IPS-NIHi7 (cell line): ENCODE data around the gene RALGDS.

ENCODE experiments used
- DNase-seq: peaks from one replicate; pipeline ENCODE4 v3.0.0; 2012; ENCODE audit warnings: mixed read lengths; ENCODE audit errors: extremely low spot score

RALGDS gene

DNA sequence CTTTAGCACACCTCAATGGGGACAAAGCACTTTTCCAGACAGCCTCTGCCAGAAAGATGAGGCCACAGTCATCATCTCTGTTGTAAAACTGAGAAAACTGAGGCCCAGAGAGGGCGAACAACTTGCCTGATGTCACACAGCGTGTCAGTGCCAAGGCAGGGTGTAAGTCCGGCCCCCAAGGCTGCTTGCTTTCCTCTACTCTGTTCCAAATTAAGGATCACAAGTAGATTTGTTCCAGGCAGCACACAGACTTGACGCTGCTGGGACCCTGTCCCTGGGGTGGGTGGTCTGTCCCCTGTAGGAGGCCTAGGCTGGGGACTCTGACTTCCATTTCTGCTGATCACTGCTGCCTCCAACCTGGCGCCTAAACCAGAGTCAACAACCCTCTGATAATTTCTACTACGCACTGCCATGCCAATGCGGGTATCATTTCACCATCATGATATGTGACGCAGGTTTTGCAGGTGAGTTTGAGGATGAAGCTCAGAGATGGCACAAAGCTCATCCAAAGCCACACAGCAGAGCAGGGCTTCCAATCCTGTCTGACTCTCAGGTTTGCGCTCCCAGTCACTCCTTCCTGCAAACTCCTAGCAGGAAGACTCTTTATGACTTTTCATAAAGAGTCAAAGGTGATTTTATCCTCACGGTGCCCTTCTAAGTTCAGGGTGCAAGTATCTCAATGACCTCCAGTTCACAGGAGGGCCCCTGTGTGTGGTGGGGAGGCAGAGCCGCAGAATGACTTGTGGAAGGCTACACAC lies 13.5 kb upstream of the RALGDS start:
- no peak for DNase-seq

DNA sequence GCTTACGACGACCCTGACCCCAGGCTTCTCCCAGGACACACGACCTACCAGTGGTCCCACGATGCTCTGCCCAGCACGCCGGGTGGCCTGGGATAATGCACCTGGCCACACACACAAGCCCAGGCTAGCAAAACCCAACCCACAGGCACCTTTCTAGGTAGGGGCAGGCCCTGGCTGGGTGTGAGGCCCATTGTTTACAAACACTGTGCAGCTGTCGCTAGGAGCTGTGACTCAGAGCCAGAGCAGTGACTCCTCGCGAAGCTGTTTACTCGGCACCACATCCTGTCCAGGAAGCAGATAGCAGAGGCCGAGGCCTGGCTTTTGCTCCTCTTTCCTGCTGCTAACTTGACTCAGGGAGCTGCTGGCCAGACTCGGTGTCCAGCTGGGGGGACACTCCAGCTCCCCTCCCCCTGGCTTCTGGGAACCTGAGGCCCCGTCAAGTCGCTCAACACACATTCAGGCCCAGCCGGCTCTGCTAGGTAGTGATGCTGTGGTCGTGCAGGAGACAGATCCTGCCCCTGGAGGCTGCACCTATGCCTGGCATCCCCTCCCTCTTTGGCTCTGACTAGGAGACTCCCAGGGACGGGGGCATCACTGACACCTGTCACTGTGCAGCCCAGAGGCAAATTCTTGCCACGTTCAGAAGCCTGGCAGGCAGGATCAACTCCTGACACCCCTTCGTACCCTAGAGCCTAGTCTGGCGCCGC lies 12.8 kb upstream of the RALGDS start:
- peak; percentile 76 for DNase-seq

GRCh38 chr9:133132174-133132573 lies 11.1 kb upstream of the RALGDS start:
- DNase-seq: no peak

GRCh38 chr9:133131506-133131905 lies 10.5 kb upstream of the RALGDS start:
- no peak for DNase-seq

GRCh38 chr9:133130685-133131244 lies 9.7 kb upstream of the RALGDS start:
- no peak for DNase-seq

DNA sequence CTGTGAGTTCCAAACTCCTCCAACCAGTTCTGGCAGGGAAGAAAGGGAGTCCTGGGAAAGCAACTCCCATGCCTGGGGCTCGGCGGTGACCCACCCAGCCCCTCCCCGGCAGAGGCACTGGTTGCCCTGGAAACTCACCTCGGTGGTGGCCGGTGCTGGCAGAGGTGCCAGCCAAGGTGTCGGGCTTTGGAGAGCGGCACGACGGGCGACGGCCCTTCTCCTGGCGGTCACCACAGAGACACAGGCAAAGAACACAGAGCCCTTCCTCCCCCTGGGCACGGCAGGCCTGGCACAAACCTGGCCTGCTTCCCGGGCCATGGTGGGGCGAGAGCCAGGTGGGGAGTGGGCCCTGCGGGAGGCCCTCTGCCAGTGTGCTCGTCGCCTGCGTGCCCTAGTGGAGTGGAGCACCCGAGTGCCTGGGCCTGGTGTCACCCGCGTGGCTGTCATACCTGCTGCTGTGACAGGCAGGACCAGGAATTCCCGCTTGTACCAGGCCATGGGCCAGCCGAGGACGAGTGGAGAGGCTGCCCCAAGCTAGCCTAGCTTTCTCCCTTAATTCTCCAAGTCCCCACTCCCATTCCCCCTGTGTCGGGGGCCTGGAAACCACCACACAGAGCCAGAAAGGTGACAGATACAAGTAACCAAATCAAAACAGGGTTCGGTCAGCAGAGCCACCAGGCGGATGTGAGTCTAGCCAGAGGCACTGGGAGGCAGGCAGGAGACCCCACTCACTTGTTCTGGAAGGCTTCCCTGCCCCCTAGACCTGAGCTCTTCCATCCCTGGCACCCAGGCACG lies 8.2 kb upstream of the RALGDS start:
- no peak for DNase-seq

DNA sequence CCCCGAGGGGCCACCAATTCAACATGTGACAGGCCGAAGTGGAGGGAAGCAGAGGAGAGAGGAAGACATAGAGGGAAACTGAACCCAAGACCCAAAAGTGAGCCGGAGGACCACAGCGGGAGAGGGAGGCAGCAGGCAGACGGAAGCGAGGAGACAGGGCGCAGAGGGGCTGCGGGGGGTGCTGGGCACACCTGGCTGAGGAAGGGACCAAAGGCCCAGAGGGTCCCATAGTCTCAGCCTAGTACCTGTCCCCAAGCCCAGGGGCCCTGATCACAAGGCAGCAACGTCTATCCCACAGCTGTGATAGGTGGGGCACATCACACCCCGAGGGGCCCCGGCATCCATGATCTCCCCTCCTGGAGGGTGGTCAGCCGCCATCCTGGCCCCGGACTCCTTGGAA lies 7.1 kb upstream of the RALGDS start:
- DNase-seq: no peak

GRCh38 chr9:133127340-133127981 lies 6.4 kb upstream of the RALGDS start:
- DNase-seq: no peak

DNA sequence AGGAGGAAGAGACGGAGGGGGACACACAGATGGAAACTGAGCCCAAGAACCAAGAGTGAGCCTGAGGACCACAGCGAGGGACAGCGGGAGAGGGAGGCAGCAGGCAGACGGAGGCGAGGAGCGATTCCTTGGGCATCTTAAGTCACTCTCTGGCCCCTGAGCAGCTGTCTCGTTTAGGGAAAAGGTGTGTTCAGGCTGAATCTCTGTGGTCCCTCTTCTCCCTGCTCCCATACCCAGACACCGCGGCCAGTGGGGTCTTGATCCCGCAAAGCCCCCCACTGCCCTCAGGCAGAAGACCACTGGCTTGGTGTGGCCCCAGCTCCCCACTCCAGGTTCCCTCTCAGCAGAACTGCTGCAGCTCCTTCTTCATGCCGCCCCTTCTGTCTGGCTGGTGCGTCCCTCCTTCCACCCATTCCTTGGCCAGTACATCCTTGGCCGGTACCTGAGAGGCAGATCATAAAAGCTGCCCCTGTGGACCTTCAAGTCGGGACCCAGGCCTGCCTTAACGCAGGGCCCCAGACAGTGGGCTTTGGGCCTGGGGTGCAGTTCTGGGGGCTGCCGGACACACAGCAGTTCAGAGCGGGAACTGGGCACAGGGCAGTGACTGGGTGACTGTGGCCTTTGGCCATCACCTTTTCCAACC lies 5.8 kb upstream of the RALGDS start:
- no peak for DNase-seq

DNA sequence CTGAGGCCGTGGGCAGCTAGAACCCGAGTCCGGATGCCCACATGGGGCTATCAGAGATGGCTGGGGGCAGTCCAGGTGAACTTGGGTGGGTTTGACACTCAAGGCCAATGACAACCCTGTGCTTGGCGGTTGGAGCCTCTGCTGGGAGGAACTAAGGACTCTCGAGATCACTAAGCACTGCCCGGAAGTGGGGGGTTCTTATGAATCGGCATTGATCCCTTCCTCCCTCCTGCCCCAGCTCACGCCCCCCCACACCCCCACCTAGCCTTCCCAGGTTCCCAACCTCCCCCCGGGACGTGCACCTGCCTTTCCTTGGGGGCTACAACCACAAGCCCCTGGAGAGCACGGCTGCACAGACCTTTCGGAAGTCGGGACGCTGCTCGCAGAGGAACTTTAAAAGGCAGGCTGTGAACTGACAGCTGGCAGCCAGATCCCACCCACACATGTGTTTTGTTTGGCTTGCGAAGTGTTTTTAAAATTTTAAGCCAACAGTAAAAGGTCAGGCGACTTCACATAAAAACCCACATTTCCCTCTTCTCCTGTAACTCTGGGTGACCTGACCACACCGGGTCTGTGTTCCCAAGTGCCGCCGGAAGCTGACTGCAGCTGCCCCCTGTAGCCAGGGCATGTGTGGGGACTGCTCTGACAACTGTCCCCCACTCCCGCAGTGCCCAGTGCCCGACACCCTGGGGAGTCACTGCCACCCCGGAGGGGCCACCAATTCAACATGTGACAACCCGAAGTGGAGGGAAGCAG lies 5.1 kb upstream of the RALGDS start:
- no peak for DNase-seq

DNA sequence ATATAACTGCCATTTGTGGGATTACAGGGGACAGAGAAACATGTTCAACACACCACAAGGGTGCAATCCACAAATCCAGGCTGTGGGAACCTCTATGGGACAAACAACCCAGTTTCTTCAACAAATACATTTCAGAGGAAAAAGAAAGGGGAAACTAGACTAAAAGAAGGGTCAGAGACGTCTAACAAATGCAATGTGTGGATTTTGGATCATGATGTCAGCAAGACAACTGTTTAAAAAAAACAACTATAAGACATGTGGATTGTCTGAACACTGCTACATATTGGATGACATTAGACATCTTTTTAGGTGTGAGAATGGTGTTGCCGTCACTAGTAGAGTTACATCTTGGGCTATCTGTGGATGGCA lies 3.9 kb upstream of the RALGDS start:
- no peak for DNase-seq

- no peak for DNase-seq
These were observed 3.3 kb upstream of the RALGDS start for GRCh38 chr9:133124123-133124906.

GRCh38 chr9:133122935-133123611 lies 2.0 kb upstream of the RALGDS start:
- DNase-seq: no peak

- DNase-seq: no peak
These were observed 1.5 kb upstream of the RALGDS start for GRCh38 chr9:133122605-133122934.

DNA sequence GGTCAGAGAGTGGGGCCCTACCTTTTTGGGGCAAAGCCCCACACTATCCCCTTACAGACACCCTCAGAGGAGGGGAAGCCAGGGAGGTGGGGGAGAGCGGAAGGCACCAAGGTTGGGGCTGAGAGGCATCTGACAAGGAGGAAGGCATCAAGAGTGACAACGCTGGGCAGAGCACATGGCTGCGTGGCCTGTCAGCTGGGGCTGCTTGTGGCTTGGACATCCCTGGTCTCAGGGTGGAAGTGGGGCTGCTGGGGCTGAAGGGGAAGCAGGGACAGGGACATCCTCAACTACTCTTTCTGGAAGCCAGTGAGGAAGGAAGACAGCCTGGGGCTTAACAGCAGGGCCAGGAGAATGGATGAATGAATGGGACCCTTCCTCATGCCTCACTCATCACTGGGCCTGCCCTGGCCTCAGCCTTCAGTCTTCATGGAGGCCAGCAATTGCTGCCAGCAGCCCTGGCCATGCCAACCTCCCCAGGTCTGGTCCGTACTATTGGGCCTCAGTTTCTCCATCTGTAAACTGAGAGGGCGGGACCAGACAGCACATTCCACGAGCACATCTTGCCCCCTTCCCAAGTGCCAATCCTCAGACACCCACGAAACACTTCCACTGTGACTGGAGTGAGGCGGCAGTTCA lies 993 bp upstream of the RALGDS start:
- no peak for DNase-seq

DNA sequence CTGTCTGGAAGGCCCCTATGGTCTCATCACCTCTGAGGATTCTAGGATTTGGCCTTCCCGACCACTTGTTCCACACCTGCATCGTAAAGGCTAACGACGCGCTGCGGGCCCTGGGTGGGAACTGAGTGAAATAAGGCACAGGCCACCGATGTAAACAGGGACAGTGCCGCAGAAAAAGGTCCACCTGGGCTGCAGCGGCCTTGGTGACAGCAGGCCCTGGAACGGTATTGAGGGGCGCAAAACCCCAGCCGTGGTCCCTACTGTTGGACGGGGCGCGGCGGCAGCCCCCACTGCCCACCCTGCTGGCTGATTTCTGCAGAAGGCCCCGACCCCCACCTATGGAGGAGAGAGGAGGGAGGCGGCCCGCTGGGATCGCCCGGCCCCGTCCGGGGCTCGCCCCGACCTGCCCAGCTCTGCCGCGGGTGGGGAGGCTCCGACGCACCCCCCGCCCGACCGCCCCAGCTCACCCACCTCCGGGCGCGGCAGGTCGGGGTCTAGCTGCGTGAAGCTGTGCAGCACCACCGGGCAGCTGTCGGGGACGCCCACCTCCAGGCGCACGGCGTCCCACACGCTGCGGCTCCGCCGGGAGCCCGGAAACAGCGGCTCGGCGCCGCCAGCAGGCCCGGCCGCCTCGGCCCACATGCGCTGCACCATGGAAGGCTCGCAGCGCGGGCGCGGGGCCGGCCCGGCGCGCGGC lies 391 bp downstream of the RALGDS start:
- no peak for DNase-seq

DNA sequence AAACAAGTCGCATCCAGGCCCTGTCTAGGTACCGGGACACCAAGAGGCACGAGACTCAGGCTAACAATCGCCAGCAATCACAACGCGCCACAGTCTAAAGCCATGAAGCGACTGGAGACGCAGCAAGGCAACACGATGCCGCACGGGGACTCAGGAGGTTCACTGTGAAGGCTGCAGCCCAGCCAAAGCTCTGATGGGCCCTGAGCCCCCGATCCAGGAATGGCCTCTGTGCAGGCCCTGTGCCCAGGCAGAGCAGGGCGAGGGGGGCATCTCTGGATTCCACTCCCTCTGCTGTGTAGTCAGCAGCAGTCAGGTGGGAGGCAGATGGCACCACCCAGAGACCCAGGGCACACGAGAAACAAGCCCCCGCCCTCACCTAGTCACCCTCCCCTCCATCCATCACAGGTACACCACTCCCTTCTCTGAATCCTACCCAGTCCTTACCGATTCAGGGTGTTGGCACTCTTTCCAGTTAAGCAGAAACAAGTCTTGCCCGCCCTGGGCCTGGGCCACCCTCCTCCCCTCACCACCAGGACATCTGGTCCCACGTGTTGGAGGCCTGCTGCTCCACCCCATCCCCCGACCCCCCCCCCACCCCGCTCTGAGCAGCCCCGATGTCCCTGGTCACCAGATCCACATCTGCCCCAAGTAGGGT lies 1.1 kb downstream of the RALGDS start:
- no peak for DNase-seq
